ENCODE data around the gene PDE4D.
"Not testable (repeated sequence)": the region's sequence is repeated elsewhere in the genome, so short reads cannot be mapped to it uniquely, and the experiment has no call there.

PDE4D gene

DNA sequence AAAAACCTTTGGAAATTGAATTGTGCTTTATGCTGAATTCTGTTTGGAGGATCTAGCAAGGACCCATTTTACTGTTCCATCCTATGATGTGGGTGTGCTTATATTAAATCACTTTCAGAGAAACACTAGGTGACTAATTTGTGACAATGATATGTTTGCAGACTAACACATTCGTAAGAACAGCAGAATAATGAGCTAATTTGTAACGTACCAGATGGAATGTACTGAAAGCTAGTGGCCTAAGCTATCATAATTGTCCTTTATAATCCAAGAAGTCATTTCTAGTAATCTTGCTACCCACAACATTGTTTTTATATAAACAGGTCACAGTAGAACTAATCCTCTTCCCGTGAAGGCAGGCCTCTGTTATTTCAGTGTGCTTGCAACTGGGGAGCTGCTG, 292.5 kb downstream of the PDE4D start:
- no peak for DNase-seq

DNA sequence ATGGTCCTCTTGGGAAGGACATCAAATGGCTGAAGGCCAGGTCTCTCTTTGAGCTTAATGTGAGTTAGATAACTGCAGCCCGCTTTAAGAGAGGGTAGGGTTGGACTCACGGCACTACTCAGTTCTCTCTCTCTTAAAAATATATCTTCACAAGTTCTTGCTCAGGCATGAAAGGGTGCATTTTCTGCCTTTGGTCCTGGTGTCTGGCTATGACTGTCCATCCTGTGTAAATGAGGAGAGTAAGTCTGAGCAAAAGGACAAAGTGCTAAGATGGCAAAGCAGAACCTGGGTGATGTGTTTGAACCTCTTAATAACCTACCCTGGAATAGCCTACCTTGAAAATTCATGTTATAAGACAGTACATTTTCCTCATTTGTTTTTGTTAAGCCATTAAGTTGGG, 293.4 kb downstream of the PDE4D start:
- DNase-seq, result no peak

DNA sequence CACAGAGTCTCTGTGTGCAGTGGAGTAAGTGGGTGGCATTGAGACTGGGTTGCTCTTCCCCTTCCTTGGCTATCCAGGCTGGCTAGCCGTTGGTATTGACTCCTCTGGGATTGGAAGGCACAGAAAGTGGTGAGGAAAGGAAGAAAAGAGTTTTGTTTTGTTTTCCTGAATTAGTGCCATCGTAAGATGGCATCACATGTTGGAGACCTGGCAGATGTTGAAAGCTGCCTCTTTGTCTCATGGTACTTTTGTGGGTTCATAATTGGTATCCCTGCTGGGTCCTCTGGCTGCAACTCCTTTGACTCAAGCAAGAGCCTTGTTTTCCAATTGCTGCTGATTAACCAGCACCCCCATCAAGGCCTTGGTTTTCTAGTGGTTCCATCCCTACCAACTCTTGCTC, 293.8 kb downstream of the PDE4D start:
- no peak for DNase-seq

DNA sequence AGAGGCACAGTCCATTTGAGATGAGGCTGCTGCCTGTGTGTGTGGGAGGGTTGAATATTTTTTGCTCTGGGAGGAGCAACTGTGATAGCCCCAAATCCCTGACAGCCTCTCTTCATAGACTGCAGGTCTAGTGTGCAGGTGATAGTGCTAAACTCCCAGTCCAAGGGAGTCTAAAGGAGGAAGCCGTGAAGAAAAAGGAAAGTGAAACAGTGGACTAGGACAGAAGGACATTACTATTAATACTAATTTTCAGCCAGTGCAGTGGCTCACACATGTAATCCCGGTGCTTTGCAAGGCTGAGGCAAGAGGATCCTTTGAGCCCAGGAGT, 295.0 kb downstream of the PDE4D start:
- no peak for DNase-seq

DNA sequence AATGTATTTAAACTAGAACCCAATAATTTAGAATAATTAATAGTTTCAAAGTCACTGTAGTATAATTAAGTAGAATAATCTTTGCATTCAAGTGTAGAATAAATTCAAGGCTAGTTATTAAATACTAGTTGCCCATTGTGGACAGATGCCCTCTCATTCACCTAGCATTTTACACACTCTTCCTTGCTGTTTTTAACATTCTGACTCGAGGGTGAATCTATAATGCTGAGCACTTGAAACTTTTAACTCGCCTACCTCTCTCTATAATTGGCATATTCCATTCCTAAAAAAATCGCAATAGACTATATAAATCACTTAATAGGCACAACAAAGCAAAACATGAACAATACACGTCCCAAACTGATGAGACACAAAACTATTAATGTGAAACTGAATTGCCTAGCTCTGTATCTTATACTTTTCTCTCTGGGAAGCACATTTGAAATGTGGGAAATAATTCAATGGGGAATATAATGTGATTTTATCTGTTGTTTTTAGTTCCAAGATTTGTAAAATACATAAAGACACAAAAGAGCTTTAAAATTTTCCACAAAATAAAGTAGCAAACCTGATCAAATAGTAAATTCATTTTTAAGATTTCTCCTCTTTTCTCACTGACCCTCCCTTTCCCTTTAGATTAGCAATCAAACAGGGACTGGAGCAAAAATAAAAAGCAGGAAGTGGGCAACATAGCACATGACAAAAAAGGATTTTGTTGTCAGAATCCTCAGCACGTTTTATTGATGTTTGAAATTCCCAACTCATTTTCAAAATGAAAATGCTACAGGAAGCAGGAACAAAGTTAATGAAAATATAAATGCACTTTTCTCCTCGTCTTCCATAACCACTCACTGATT, 295.6 kb downstream of the PDE4D start:
- DNase-seq, result no peak

DNA sequence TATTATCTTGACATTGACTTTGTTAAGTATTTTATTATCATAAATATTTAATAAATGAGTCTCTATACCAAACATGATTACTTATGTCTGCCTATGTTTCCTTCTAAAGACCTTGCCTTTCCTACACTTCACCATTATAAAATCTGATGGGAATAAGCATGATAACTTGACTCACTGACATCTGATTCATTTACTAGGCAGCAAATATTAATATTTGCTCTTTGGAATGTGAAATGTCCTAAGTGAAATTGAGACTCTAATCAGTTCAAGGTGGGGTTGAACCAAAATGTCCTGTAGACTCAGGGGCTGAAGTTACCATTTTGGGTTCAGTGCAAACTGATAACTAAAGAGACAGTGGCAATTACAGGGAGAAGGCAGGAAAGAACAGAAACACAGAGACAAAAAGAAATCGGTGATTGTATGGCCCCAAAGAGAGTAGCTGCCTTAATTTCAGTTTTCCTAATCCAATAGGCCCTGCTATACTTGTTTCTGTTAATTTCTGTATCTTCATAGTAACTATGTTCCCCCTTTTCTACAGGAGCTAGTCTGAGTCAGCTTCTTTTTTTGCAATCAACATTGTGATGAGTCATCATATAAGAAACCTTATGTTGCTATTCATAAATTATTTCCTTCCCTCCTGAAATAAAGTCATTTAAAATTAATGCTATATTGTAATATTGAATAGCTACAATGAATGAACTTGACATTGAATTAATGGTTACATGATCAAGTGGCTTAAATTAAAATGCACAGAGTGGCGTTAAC, 296.8 kb downstream of the PDE4D start:
- peak in 1 of 2 donors; percentile 10 for DNase-seq

DNA sequence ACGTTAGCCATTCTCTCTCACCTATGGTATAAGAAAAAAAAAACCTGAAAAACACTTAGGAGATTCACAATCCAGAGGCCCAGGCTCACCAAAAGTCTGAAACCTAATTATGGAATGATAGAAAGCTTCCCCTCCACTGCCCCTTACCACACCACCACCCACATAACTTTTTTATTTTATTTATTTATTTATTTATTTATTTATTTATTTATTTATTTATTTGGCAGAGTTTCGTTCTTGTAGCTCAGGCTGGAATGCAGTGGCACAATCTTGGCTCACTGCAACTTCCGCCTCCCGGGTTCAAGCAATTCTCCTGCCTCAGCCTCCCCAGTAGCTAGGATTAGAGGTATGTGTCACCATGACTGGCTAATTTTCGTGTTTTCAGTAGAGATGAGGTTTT, 299.4 kb downstream of the PDE4D start:
- not testable (repeated sequence) for DNase-seq

DNA sequence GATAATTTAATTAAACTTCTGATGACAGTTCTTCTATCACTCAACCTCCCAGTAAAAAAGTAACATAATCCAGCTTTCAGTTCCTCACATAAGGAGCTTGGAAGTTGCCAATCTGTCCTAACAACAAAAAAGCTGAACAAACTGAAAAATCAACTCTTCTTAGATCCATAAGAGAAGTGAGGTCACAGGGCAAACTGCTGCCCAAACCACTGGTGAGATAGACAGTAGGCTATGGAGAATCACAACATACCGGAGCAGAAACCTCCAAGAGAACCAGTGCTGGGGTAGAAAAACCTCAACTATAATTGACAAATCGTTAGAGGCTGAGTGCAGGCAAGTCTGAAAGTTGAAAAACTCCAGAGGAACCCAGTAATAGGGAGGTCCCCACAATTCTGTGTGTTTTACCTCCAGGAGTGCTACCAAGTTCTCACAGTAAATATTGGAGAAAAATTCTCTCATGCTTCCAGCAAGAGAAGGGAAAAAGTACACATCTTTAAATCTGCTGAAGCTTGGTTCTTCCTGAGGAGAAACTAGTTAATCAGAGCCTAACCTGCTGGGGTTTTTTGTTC, 300.0 kb downstream of the PDE4D start:
- DNase-seq, result no peak

DNA sequence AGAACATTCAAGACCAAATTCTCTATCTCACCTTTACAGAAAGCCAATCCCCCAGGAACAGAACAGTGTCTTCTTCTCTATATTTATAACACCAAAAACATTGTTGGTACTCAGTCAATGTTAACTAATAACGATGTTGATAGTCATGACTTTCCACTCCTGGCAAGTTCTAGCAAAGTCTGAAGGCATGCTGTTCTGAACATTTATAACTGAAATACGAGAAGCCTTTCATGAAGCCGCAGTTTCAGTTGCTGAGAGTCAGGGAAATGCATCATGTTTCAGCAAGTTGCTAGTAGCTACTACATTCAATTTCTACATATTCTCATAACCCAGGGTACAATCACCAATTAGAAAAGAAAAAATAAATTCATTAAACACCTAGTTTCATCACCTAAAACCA, 301.4 kb downstream of the PDE4D start:
- DNase-seq, result no peak

DNA sequence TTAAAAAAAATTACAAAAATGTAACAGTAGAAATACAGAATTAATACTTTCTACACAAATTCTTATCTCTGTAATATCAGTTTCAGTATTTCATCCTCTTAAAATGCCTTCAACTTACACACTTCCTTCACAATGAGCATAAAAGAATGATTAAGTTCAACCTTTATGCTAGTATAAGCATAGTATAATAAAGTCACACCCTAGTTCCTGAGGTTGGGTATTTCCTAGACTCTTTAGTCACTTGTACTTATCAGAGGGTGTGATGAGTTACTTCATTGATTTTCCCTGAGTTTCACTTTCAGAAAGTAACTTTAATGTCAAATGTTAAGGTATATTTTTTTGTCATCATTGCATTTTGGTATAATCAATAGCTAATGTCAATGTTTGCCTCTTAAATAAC, 302.4 kb downstream of the PDE4D start:
- no peak for DNase-seq

DNA sequence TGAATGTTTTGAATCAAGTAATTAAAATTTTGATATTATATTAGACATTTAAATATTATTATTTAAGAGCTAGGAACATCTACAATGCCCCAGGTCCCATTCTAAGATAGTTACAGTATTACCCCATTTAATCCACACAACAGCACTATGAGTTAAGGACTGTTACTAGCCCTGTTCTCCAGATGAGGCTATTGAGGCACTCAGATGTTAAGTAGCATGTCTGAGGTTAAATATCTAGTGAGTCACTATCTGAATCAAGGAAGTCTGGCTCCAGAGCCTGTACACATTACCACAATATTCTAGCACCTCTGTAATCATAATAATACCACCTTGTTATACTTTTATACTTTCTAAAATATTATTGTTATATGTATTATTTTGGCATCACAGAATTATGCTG, 304.6 kb downstream of the PDE4D start:
- no peak for DNase-seq

DNA sequence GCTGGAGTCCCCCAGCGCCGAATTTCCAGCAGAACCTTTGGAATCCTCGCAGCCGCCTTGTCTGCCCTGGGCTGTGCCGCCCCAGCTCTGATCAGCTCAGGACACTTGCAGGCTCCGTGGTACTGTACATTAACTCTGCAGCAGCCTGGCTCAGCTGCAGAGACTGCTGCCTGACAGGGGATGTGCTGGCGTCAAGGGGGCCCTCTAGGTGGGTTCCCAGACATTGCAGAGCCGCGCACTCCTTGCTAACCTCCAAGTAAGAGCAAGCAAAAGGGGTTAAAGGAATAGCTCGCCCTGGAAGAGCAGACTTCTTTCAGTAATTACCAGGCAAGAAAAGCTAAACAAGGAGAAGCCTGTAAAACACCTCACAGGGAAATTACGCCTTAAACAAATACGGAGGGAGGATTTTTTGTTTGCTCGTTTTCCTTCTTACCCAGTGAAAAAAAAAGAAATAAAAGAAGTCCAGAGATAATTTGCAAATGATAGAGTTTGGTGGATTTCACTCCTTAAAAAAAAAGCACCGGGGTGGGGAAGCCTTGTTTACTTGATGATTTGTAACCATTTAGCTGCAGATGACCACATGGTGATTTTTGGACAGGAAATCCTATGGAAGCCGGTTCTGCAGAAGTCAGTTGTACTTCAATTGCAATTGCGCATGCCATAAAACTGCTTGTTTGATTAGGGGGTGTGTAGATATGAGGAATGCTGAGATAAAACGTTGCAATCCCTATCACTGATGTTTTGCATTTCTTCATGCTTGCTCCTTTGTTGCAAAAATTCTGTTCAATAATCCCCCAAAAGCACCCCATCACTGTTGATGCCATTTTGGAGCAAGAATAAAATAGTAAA, 305.8 kb downstream of the PDE4D start:
- no peak for DNase-seq

DNA sequence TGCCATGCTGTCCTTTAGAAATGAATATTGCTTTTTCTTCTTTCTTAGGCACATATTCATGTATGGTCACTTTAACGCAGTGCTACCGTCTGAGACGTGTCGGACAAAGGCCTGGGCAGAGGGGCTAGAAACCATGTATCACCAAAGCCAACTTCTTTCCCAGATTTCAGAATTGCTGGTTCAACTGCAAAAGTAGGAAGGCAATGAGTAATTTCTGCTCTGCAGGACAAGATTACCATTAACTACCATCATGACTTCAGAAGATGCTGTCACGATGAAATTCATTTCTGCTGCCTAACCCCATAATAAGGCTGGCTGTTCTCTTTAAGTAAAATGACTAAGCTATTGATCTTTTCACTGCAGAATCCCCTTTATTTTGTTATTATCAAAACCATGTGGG, 306.7 kb downstream of the PDE4D start:
- DNase-seq, result no peak

DNA sequence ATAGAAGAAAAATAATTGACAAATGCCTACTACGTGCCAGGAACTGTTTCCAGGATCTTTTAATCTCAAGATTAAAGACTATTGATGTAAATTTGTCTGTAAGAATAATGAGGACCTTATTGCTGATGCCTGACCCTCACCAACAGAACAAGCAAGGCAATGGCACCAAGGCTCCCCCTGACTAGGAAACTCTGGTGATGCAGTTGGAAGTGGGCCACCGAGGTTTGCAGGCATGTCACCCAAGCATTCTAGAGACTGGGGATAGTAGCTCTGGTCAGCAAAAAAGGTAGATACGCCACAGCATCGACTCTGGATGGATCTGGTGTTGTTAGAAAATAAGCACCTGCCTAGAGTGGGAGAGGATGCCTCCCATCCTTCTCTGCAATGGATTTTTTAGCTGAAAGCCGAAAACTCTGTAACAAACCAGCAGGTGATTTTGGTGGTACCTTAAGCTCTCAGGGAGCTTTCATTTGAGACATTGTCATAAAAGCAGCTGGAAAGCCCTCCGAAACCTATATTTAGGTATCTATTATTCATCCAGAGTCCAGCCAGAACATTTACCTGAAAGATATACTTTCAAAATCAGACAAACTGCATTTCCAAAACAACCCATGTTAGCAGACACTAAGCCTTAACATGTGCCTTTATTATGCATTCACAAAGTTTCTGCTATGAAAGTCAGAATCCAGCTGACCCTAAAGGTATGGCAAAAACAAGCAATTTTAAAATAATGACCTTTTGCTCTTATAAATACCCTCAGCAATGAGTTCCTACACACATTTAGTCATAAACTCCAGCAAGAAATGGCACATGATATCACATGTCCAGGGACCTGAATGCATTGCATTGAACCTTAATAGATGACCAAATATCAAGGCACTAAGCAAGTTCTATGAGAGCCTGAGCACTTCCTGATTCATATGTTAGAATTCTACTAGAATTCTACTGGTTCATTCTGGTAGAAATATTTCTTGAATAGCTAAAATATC, 308.4 kb downstream of the PDE4D start:
- no peak for DNase-seq

DNA sequence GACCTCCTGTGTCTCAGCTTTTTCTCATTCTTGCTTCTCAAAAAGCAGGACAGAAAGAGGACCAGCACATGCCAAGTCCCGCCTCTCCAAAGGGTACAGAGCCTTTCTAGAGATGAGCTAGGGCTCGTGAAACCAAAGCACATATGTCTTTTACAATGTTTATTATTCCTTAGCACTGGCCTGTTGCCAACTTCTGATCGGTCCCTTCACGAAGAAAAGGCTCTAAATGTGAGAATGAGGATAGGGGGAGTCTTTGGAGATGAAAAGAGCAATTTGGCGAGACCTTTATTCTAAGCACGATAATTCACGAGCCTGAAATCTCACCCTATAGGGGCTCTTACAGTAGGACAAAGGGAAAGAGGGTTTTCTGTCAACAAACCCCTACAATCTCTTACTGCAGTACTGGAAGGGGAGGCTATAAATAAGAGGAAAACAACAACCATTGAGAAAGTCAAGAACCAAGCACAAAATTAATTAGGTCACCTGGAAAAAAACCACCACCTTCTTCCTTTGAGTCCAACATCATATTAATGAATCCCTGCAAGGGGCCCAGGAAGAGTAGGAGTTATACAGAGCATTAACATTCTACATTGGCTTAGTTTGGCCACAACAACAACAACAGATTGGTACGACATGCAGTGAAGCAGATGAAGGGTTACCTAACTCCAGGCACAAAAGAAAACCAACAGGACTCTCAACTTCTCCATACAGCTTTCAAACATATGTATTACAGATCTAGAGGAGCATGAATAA, 309.5 kb downstream of the PDE4D start:
- no peak for DNase-seq

DNA sequence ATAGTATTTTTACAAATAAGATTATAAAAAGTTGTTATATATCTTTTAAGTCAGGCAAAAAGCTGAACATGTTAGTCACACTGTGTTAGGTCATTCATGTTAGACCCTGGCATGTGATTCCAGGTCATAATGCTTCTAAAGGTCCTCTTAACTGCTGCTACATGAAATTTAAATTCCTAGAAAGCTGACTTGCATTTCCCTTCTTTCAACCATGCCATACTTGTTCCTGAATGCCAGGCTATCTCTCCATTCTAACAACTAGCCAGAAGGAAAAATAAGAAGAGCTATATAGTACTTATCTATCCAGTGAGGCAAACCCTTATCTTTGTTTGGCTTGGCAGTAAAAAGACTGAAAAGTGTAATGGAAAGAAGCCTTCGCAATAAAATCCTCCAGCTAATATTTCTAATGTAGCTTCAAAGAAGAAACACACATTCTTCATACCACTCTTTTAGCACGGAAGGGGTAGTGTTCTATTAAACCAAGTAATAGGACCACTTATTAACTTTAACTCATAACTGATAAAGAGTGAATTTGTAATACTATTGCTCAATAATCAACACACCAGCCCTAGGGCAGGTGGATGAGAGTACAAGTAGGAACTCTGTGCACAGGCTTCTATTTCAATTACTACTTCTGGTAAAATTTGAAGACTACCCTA, 310.2 kb downstream of the PDE4D start:
- DNase-seq, result no peak

DNA sequence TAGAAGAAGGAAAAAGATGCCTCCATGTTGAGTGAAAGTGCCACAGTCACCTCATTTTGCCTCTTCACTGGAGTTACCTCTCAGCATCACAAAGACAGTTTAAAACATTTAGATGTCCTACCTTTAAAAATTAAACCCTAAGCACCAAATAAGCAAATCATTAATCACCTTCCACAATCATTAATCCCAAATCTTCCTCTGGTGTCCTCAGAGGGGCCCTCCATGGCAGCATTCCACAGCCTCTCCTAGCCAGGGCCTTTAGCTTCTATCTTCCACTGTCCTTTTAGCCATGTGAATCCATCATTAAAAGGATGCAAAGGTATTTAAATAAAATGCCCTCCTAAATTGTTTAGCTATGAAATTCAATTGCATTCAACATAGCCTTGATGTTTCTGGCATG, 310.8 kb downstream of the PDE4D start:
- no peak for DNase-seq

DNA sequence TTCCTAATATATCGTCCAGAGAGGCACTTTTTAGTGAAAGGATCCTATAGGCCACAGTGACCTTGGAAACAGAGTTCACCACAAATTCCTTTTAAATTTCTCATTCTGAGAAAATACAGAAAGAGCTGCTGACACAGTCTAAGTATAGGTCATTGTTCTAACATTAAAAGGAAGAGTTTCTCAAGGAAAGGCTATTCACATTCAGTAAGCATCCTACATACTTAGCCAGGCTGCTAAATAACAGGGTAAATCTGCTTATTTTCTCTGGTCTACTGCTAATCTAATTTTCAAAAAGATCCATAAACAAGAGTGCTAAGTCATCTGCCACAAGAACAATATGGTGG, 313.7 kb downstream of the PDE4D start:
- DNase-seq, result no peak

DNA sequence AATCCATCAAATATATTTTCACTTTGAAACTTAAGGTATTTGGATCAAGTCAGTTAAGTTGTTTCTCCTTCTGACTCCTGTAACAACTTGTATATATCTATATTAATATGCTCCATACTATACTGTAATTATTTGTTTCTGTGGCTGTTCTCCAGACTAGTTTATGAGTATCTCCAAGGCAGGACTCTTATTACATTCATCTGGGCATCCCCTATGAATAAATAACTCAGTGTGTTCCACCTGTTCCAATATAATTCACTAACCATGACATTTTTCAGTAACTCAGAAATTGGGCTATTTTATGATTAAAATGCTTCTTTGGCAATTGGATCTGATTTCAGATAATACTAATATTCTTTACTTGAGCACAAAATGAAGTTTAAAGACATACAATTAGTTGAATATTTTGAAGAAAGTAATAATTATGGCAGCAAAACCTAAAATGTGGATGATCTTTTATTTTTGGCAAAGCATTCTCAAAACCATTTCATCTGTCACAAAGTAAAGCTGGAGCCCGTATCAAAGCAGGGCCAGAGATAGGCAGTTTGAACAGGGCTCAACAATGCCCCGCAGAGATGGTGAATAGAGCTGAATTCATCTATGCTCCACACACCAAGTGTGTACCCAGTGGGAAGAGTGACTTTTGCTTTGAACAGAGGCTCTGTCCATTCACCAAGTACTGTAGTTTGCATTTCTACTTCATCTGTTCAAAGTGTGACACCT, 314.3 kb downstream of the PDE4D start:
- DNase-seq, result no peak

DNA sequence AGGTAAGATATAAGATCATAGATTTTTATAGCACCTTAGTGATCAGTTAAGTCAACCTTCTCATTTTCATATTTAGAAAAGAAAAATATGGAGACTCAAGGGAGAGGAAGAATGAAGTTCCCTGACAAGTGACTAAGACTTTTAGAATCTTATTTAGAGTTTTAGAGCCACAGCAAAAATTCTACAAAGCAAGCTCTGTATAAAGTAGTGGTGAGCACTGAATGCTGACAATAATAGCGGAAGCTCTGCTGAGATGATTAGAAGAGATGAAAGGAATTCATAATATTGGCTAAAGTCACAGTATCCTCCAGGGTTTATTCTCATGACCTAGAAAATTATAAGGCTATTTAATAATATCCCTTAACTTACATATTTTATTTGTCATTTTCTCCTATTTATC, 316.0 kb downstream of the PDE4D start:
- no peak for DNase-seq

Measured in bone marrow (tissue), 2 donors.